HG03139 (cell line): ENCODE results near the gene GPS1.

Source experiments
- ATAC-seq: cut with Tn5 transposase; IDR thresholded peaks from one replicate; pipeline ENCODE4 v1.9.1; 2021; ENCODE audit not compliant: unreplicated experiment

Gene GPS1

DNA sequence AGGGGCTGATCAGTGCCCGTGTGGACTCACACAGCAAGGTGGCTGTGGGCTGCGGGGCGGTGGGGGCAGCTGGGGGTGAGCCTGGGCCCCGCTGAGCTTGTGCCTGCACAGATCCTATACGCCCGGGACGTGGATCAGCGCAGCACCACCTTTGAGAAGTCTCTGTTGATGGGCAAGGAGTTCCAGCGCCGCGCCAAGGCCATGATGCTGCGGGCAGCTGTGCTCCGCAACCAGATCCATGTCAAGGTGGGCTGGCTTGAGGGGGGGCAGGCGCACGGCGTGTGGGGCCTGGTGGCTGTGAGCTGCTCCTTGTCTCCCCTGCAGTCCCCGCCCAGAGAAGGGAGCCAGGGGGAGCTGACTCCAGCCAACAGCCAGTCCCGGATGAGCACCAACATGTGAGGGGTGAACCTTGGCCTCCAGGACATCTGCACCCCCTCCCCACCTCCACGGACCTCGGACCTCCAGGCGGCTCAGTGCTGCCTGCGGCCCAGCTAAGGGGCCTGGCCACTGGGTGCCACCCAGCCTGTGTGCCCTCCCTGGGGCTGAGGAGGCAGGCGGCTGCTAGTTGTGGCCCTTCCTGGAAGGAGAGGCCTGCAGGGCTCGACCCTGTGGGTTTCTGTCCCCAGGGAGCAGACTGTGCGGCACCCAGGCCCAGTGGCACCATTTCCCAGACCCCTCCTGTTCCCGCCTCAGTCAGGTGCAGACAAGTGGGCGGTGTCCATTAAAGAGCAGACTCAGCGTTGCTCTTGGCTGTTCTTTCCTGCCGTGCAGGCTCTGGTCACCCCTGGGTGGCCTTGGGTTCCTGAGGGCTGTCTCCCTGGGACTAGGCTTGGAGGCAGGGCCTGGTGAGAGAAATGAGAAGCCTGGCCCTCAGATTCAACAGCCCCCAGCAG is 5.3 kb downstream of the GPS1 start:
- no peak for ATAC-seq

DNA sequence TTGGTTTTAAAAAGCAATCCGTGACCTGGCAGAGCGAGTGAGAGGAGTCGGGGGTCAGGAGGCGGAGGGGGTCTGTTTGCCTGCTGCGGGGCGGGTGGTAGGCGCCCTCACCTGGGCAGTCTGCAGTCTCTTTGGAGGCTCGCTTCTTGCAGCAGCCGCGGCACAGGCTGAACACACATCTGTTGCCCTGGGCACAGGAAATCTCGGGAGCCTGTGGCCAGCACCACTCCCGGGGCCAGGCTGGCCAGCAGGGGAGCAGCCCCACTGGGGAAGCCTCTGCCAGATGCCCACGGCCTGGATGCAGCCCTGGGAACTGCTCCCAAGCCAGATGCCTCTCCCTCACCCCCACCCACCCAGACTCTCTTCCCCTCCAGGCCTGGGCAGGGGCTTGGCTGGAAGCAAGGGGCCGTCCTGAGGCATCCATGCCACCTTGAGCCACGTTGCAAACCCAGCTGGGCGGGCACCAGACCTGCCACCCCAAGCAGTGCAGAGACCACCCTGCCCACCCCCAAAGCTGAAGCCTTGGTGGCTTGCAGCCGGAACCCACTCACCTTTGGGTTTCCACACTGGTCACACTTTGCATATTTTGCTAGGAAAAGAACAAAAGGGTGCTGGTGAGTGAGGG is 6.6 kb downstream of the GPS1 start:
- no peak for ATAC-seq

DNA sequence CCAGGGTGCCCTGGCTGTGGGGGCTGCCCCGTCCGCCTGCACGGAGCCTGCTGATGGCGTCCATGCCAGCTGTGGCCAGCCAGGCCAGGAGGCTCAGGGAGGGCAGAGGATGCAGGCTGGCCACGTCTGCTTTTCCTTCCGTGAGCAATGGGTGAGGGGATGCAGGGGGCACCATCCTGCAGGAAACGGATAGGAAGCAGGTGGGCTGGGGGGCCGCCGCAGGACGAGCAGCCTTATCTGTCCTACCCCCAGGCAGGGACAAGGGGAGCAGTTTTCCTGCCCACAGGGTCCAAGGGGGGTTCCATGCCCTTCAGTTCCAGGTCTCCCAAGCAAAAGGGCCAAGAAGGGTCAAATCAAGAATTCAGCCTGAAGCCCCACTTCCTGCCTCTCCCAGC is 7.2 kb downstream of the GPS1 start:
- ATAC-seq, result no peak

DNA sequence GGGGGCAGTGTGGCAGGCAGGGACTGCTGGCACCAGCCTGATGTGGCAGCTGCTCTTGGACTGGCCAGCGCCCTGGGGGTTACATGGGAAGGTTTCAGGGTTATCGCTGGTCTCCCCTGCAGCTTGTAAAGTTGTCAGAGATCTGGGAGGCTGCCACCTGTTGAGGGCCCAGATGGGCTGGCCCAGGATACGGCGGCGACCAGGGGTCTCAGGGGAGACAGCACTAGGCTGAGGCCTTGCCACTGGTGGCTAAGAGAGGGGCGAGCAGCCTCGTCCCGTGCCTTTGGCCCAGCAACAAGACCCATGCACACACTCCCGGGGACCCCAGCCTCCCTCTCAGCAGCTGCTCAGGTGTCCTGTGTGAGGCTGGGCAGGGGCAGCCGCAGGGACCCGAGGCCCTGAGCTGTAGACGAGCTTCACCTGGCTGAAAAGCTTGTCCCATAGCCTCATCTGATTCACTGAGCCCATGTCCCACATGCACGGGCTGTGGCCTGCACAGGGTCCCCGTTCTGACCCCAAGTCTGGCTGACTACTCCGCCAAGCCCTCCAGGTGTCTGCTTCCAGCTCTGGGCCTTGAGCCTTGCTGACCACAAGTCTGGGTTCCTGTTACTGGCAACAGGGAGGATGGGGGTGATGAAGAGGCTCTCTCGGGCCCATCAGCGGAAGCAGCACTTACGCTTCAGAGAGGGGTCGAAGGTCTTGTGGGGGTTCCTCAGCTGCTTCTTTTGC is 7.7 kb downstream of the GPS1 start:
- ATAC-seq, result no peak

DNA sequence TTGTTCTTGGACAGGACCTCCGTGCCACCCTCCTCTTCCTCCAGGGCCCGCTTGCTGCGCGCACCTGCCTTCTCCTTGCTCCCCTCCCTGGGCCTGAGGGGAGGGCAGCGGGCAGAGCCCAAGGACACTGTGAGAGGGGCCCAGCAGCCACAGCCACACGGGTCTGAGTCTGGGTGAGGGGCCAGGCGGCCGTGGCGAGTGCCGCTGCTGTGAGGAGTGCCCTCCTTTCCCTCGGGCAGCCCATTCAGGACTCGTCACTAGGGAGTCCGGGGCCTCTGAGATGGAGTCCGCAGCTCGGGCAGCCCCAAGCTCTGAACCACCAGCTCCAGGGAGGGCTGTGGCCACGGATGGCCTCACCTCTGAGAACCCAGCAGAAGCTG is 8.3 kb downstream of the GPS1 start:
- ATAC-seq, result no peak

DNA sequence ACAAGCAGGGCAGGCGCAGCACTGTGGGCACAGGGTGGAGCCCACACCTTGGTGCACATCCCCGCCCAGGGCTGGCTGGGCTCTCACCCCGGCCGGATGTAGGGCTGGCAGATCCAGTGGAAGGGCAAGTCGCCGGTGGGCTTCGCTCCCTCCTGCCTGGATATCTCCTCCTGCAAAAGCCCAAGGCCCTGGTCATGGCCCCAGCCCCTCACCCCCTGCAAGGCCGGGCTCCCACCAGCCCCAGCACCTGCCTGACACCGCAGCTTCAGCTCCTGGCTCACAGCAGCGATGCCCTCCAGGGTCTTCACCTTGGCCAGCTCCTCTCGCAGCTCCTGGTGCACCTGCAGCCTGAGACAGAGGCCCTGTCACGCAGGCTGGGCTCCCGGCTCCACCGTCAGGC is 8.9 kb downstream of the GPS1 start:
- ATAC-seq, result no peak

DNA sequence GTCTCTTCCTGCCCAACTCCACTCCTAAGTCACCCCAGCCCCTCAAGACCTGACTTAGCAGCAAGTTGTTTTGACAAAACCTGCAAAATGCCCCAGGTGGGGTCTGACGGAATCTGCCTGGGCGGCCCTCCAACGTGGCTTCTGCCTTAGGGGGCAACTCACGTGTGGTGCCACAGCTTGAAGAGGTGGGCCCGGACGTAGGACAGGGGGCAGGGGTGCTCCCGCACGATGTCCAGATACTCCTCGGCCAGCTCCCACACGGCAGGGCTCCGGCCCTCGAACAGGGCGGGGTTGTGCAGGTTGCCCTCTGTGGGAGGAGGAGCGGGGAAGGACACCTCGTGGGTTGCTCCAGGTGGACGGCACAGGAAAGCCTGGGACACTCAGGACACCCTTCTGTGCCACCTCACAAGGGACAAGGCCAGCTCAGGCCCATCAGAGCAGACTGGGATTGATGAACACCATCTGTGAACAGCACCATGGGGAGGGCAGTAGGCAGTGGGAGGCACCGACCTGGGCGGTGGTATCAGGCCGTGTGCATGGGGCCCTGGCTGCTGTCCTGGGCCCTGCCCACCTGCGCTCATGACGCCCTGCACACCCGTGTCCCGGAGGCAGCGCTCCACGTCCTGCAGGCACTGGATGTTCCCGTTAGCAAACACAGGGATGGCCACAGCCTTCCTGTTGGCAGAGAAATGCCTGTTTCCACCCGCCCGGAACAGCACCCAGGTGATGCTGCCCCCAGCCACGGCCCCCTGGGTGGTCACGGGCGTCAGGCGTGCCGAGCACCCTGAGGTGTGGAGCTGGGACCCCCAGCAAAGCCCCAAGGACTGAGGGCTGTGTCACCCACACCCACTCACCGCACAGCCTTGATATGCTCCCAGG is 9.6 kb downstream of the GPS1 start:
- no peak for ATAC-seq

DNA sequence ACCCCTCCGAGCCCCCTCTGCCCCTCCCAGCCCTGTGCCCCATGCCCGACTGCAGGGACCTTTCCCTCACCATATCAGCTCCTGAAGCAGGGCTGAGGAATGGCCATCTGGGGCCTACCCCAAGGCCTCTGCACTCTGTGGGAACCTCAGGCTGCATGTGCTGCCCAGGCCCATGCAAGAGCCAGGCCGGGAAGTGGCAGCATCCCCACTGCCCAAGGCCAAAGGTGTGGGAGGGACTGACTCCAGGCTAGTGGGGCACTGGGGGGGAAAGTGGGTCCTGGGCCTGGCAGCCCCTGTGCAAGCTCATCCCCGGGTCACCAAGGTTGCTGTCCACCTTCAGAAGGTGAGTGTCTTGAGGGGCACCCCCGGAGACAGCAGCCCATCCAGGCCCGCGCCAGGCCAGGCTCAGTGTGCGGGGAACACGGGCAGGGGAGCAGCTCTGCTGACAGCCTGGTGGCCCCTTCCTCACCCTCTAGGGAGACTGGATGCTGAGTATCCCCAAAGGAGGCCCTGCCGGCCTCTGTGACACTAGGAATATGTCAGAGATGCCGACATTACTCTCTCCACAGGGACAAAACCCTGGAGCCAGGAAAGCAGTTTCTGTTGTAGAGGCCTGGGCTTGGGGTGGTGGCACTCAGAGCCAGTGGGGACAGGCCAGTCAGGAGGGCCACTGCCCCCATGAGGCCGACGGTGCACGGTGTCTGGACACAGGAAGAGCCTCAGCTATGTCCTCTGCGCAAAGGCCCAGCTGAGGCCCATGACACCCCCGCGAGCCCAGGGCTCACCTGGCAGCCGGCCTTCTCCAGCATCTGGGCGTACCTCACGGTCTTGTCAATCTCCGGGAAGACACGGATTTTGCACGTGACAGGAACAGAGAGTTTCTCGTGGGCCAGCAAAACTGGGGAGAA is 10.6 kb downstream of the GPS1 start:
- ATAC-seq, result no peak

DNA sequence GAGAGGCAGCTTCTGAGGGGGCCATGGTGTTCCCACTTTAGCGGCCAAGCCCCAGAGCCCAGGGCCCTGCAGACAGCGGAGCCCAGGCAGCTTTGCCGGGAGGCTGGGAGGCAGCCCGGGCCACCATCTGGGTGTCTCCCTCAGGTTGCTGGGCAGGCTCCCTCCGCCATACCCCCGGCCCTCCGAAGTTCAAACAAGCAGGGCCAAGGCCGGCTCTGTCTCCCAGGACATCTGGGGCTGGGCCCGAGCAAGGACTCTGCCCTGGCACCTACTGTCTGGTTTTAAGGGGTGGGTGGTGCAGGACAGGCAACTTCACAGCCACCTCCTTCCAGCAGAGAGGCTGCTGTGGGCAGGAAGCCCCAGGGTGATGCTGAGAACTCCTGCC is 11.3 kb downstream of the GPS1 start:
- ATAC-seq, result no peak

DNA sequence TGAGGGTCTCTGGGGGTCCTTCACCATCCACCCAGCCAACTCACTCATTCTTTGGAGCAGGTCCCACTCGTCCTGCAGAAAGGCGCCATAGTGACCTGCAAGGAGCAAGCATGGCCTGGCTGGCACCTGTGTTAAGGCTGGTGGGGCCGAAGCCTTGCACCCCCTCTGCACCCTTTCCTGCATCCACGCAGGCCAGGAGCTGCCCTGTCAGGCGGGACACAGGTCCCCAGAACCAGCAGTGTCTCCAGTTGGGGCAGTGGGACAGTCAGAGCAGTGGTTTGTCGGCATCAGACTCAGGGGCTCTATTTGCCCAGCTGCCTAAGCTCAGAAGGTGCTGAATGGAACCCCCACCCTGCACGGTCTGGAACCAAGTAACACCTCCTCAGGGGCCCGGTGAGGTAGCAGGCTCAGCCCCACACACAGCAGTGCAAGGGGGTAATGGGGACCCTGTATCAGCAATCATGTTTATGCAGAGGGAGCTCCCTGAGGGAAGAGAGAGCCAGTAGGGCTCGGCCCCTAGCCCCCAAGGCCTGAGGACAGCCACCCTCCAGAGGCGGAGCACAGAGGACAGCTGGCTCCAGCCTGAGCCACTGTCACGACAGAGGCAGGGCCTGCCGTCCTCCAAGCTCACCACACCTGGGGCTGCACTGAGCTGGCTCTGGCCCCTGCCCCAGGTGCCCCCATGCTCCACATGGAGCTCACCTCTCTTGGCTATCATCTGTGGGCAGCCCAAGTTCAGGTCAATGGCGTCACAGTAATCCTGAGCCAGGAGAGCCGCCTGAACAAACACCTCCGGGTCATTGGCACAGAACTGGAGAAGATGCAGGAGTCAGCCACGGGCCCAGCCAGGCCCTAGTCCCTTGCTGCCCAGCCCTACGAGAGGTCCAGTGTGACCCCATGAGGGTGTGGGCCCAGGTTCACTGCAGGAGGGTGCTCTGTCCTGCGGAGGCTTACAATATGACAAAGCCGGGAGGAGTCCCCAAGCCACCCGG is 12.0 kb downstream of the GPS1 start:
- no peak for ATAC-seq

DNA sequence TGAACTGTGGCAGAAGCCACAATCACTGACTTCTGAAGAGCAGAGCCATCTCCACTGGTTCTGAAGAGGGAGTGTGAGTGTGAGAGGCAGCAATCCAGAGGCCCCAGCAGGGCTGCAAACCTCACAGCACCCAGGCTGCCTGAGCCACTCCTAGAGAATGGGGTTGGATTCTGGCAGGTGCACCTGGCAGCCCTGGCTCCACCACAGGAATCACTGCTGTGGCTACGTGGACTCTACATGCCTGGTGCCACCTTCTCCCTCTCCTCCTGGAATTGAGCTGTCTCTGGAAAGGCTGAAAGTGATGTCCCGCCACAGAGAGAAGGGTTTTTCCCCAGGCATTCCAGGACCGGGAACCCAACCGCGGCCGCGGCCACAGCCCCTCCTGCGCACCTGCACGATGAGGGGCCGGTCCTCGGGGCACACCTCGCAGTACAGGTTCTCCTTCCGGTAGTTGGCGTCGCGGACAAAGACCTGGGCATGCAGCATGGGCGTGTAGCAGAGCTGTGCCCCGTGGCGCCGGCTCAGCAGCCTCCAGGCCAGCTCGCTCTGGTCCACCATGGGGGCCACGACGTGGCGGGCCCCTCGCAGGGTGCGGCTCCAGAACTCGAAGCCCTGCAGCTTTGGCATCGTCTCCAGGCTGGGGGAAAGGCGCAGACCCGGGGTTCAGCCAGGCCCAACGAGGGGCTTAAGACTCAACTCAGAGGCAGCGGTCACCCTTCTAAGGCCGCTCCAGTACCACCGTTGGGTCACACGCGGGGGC is 12.9 kb downstream of the GPS1 start:
- no peak for ATAC-seq

DNA sequence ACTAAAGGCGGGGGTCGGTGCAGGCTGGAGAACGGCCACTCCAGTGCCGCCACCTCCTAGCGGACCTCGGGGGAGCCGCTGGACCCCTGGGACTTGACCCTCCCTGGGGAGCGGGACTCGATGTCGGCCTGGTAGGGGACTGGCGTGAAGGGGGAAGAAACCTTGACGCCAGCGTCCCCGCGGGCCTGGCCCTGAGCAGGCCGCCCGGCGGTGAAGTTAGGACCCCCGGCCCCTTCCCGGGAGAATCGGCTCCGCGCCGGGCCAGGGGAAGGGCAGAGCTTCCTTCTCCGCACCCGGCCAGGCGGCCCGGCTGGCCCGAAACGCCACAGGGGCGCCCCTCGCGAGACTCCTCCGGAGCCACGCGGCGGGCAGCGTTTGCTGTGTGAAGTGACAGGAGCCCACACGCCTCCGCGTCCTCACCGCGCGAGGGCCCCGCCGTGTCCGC is 13.5 kb downstream of the GPS1 start:
- peak; percentile 17 for ATAC-seq

DNA sequence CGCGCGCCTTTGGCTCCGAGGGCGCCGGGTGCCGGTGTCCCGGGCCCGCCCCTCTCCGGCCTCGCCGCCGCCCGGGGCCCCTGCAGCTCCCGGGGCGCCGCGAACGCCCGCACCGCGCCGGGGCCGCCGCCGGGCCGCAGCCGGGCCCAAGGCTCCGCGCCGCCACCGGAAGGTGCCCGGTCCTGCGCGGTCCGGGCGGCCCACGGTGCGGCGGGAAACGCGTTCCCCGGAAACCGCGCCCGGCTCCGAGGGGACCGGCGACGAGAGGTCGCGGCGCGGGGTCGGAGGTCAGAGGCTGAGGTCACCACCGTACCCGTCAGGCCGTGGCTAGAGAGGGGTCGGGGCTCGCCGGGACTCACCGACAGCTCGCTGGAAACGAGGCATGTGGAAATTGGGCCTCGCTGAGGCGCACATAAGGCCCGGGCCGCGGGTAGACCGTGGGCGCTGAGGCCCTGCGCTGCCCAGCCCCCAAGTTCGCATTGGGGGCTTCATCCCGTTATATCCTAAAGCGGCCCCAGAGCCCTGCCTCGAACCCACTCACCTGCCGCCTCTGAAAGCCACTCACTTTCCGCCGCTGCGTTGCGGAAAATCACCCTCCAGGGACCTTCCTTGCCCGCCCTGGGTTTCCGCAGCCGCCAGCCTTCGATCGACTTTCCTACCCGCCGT is 14.1 kb downstream of the GPS1 start, which contains the start of gene DUS1L:
DUS1L (minus strand) TSS at position 167 of the 666 bp plus-strand sequence. CDS start 745 bp downstream, outside the sequence.
- ATAC-seq, result peak; percentile 44

DNA sequence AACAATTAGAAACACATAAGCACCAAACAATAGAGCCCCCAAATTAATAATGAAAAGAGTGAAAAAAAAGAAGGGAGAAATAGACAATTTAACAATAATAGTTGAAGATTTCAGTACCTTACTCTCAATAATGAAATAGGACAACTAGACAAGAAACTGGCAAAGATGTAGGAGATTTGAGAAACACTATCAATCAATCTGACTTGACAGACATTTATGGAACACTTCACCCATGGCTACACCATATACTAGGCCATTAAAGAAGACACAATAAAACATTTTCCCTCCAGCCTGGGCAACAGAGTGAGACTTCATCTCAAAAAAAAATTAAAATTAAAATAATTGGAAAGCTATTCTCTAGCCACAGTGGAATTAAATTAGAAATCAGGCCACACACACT is 18.9 kb downstream of the GPS1 start:
- no peak for ATAC-seq

DNA sequence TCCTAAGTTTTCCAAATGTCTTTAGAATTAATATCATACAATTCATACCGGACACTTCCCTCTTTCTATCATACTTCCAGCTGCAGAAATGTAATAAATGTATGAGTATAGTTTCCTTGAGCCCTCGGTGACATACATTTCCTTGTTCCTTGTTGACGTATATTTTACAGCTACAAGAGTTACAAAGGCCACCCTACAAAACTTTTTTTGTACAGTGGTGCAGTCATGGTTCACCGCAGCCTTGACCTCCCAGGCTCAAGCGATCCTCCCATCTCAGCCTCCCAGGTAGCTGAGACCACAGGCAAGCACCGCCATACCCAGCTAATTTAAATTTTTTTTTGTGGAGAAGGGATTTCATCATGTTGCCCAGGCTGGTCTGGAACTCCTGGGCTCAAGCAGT is 21.1 kb downstream of the GPS1 start:
- ATAC-seq, result no peak

DNA sequence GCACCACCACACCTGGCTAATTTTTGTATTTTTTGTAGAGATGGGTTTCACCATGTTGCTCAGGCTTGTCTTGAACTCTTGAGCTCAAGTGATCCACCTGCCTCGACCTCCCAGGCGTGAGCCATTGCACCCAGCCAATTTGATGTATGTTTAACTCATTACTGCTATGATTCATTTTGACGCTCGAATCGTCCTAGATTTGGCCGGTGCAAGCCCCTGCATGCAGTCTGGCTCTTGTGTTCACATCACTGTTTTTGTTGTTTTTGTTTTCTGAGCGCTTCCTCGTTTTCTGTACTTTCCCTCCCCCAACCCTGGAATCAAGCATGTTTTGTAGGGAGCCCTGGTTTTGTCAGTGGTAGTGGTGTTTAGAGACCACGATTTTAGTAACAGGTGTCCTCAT is 21.7 kb downstream of the GPS1 start:
- ATAC-seq, result no peak

DNA sequence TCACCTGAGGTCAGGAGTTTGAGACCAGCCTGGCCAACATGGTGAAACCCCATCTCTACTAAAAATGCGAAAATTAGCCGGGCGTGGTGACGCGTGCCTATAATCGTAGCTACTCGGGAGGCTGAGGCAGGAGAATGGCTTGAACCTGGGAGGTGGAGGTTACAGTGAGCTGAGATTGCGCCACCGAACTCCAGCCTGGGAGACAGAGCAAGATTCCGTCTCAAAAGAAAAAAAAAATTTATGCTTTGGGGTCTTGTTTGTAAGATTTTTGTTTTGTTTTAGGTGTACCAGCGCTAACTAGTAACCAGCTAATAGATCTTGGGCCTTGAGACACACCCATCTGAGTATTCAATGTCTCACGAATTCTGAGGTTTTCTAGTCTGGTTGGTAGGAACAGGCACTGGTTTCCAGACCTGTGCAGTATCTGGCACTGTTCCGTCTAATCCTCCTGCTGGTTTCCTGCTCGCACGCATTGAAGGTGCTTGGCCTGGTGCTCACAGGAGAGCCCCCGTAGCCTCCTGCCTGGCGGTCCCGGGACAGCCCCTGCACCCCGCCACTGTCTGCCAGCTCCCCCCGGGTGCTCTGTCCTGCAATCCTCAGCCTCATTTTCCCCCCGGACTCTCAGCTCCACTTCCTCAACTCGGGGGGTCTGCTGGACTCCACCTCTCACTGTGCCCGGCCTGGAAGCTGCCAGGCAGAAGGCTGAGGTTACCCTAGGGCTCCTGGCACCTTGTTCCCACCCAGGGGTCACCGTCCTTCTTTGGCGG is 24.5 kb downstream of the GPS1 start:
- no peak for ATAC-seq
